K562 (cell line): ENCODE measurements around the gene MLLT1. TPM values are rescaled to one million over a fixed set of nuclear protein-coding genes. Genes with fewer than 3 reads are reported as not detected.

ENCODE experiments used
- GABPA ChIP-seq: fragments of 200-800 bp; sonication (Bioruptor generic); conservative IDR thresholded peaks from 2 replicates; pipeline ENCODE4 v1.6.1; 2016; ENCODE audit warnings: low read depth, missing genetic modification characterization, missing compliant biosample characterization
- HNRNPK ChIP-seq: fragments of 200-400 bp; formaldehyde crosslinking; IDR thresholded peaks from one replicate; pipeline ENCODE4 v1.6.1; 2018; ENCODE audit warnings: mild to moderate bottlenecking, low read depth, low read length; ENCODE audit not compliant: poor library complexity, severe bottlenecking
- ZKSCAN8 ChIP-seq: fragments of 200-800 bp; sonication (Bioruptor generic); IDR thresholded peaks from 2 replicates; pipeline ENCODE4 v1.6.1; 2016; ENCODE audit warnings: missing genetic modification characterization, missing compliant biosample characterization
- ZNF764 ChIP-seq: fragments of 250-450 bp; sonication (Bioruptor Pico); IDR thresholded peaks from 2 replicates; pipeline ENCODE4 v1.4.0; 2020; ENCODE audit warnings: low read depth, mild to moderate bottlenecking, moderate library complexity
- ZSCAN32 ChIP-seq: fragments of 450-650 bp; formaldehyde crosslinking; IDR thresholded peaks from 2 replicates; pipeline ENCODE4 v1.4.0; 2020; ENCODE audit warnings: mild to moderate bottlenecking, moderate library complexity
- polyA plus RNA-seq, 8 experiments: library from polyadenylated mRNA; depleted of rRNA in 4 of 8; stranded (reverse) in 5 of 8; unstranded in 3 of 8; fragments of >200 nt; fragmentation: Nextera tagmentation in 2 of 8; fragmentation: Illumina TruSeq in 1 of 8; extraction: Ambion mirVana in 2 of 8; extraction: Trizol in 1 of 8; gene quantifications; 2 replicates each; pipeline versions ENCODE4 v1.2.1 to v1.2.3, GENCODE V29; 2011 to 2014; ENCODE audit warnings: inconsistent platforms in 1 of 8, missing spikeins in 1 of 8
- total RNA-seq, 7 experiments: library from RNA; depleted of rRNA in 6 of 7; stranded (reverse); fragments of >200 nt in 6 of 7; fragmentation: Illumina TruSeq in 2 of 7; extraction: Trizol in 2 of 7; gene quantifications; 2 replicates each; pipeline versions ENCODE4 v1.2.1 to v1.2.3, GENCODE V29; 2011 to 2021; ENCODE audit warnings: low replicate concordance in 1 of 7
- TF ChIP-seq, protein P1 (sequence below): fragments of 450-650 bp; IDR thresholded peaks from 2 replicates; pipeline ENCODE4 v1.6.1; 2016; ENCODE audit warnings: mild to moderate bottlenecking, moderate library complexity
- TF ChIP-seq, protein P2 (sequence below), 2 experiments: fragments of 450-650 bp; IDR thresholded peaks; 2 replicates each; pipeline ENCODE4 v1.6.1; 2016; ENCODE audit warnings: mild to moderate bottlenecking in 2 of 2, borderline replicate concordance in 1 of 2, low read depth in 1 of 2, moderate library complexity in 1 of 2

The MLLT1 gene
- total and polyA plus RNA-seq, 9 of the 15 experiments (the other 6 are each of a cell fraction or from before 2014, with no cell fraction given): 0.23 to 63.5 (median 15.4) TPM

DNA sequence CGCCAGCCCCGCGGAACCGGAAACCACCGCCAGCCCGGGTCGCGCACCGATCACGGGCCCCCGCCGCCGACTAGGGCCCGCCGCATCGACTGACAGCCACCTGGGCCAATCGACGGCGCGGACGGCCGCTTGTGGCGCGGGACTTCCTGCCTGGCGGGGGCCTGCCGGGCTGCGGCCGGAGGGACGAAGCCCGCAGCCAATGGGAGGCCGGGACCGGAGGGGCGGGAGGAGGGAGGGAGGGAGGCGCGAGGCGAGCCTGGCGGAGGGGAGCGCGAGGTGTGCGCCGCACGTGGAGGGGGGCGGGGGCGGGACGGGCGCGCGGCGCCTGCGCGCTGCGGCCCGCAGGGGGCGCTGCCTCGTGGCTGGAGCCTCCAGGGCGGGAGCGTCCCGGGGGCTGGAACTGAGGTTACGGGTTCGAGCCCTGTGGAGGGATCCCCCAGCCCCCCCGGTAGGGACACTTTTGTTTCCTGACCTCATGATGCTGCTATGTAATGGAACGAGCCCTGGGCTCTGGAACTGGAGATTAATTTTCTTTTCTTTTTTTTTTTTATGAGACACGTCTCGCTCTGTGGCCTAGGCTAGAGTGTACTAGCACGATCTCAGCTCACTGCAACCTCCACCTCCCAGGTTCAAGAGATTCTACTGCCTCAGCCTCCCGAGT lies at the start of gene MLLT1 (continued):
- TF ChIP-seq, protein P1, sequence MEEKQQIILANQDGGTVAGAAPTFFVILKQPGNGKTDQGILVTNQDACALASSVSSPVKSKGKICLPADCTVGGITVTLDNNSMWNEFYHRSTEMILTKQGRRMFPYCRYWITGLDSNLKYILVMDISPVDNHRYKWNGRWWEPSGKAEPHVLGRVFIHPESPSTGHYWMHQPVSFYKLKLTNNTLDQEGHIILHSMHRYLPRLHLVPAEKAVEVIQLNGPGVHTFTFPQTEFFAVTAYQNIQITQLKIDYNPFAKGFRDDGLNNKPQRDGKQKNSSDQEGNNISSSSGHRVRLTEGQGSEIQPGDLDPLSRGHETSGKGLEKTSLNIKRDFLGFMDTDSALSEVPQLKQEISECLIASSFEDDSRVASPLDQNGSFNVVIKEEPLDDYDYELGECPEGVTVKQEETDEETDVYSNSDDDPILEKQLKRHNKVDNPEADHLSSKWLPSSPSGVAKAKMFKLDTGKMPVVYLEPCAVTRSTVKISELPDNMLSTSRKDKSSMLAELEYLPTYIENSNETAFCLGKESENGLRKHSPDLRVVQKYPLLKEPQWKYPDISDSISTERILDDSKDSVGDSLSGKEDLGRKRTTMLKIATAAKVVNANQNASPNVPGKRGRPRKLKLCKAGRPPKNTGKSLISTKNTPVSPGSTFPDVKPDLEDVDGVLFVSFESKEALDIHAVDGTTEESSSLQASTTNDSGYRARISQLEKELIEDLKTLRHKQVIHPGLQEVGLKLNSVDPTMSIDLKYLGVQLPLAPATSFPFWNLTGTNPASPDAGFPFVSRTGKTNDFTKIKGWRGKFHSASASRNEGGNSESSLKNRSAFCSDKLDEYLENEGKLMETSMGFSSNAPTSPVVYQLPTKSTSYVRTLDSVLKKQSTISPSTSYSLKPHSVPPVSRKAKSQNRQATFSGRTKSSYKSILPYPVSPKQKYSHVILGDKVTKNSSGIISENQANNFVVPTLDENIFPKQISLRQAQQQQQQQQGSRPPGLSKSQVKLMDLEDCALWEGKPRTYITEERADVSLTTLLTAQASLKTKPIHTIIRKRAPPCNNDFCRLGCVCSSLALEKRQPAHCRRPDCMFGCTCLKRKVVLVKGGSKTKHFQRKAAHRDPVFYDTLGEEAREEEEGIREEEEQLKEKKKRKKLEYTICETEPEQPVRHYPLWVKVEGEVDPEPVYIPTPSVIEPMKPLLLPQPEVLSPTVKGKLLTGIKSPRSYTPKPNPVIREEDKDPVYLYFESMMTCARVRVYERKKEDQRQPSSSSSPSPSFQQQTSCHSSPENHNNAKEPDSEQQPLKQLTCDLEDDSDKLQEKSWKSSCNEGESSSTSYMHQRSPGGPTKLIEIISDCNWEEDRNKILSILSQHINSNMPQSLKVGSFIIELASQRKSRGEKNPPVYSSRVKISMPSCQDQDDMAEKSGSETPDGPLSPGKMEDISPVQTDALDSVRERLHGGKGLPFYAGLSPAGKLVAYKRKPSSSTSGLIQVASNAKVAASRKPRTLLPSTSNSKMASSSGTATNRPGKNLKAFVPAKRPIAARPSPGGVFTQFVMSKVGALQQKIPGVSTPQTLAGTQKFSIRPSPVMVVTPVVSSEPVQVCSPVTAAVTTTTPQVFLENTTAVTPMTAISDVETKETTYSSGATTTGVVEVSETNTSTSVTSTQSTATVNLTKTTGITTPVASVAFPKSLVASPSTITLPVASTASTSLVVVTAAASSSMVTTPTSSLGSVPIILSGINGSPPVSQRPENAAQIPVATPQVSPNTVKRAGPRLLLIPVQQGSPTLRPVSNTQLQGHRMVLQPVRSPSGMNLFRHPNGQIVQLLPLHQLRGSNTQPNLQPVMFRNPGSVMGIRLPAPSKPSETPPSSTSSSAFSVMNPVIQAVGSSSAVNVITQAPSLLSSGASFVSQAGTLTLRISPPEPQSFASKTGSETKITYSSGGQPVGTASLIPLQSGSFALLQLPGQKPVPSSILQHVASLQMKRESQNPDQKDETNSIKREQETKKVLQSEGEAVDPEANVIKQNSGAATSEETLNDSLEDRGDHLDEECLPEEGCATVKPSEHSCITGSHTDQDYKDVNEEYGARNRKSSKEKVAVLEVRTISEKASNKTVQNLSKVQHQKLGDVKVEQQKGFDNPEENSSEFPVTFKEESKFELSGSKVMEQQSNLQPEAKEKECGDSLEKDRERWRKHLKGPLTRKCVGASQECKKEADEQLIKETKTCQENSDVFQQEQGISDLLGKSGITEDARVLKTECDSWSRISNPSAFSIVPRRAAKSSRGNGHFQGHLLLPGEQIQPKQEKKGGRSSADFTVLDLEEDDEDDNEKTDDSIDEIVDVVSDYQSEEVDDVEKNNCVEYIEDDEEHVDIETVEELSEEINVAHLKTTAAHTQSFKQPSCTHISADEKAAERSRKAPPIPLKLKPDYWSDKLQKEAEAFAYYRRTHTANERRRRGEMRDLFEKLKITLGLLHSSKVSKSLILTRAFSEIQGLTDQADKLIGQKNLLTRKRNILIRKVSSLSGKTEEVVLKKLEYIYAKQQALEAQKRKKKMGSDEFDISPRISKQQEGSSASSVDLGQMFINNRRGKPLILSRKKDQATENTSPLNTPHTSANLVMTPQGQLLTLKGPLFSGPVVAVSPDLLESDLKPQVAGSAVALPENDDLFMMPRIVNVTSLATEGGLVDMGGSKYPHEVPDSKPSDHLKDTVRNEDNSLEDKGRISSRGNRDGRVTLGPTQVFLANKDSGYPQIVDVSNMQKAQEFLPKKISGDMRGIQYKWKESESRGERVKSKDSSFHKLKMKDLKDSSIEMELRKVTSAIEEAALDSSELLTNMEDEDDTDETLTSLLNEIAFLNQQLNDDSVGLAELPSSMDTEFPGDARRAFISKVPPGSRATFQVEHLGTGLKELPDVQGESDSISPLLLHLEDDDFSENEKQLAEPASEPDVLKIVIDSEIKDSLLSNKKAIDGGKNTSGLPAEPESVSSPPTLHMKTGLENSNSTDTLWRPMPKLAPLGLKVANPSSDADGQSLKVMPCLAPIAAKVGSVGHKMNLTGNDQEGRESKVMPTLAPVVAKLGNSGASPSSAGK: peak; percentile 78
- TF ChIP-seq ZSCAN32 (CRISPR knock-in tag) (no peak), ZKSCAN8 (CRISPR knock-in tag) (no peak), ZNF764 (CRISPR knock-in tag) (no peak), GABPA (peak; percentile 98), HNRNPK (no peak)
- TF ChIP-seq, protein P2, sequence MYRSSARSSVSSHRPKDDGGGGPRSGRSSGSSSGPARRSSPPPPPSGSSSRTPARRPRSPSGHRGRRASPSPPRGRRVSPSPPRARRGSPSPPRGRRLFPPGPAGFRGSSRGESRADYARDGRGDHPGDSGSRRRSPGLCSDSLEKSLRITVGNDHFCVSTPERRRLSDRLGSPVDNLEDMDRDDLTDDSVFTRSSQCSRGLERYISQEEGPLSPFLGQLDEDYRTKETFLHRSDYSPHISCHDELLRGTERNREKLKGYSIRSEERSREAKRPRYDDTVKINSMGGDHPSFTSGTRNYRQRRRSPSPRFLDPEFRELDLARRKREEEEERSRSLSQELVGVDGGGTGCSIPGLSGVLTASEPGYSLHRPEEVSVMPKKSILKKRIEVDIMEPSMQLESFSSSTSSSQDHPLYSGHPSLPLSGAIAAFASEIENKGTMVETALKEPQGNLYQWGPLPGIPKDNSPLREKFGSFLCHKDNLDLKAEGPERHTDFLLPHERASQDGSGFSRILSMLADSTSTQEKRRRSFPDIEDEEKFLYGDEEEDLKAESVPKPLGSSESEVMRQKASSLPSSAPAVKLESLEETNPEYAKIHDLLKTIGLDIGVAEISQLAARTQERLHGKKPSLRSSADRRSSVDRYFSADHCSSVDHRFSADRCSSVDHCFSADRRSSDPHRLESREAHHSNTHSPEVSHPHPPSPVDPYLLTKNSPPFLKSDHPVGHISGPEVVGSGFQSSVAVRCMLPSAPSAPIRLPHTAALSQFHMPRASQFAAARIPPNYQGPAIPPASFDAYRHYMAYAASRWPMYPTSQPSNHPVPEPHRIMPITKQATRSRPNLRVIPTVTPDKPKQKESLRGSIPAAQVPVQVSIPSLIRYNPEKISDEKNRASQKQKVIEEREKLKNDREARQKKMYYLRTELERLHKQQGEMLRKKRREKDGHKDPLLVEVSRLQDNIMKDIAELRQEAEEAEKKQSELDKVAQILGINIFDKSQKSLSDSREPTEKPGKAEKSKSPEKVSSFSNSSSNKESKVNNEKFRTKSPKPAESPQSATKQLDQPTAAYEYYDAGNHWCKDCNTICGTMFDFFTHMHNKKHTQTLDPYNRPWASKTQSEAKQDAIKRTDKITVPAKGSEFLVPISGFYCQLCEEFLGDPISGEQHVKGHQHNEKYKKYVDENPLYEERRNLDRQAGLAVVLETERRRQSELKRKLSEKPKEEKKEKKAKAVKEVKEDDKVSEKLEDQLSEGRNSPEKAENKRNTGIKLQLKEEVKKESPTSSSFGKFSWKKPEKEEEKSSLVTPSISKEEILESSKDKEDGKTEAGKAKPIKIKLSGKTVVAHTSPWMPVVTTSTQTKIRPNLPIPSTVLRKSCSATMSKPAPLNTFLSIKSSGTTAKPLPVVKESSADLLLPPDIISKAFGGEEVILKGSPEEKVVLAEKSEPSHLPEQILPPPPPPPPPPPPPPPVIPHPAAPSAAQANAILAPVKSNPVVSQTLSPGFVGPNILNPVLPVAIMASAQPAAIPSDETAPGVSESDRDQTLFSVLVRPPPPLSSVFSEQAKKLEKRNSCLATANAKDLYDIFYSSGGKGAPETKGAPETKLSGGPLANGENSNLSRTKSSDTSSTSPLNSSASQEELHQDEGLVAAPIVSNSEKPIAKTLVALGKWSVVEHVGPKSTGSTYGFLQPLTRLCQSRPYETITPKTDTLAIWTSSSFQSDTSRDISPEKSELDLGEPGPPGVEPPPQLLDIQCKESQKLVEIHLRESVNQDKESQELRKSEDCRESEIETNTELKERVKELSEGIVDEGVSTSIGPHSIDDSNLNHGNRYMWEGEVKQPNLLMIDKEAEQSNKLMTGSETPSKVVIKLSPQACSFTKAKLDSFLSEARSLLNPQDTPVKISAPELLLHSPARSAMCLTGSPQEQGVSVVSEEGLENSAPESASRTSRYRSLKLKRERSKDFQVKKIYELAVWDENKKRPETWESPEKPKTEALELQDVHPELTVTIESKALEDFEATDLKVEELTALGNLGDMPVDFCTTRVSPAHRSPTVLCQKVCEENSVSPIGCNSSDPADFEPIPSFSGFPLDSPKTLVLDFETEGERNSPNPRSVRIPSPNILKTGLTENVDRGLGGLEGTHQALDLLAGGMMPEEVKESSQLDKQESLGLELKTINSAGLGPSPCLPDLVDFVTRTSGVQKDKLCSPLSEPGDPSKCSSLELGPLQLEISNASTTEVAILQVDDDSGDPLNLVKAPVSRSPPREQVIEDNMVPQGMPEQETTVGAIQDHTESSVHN (IDR thresholded peaks at IDR 0.05; ENCODE audit: borderline replicate concordance in 1 of 2, low read depth in 1 of 2): no peak
